HG03575 (cell line): ENCODE results near the gene VAT1L.

Experiments
- ATAC-seq: cut with Tn5 transposase; IDR thresholded peaks from one replicate; pipeline ENCODE4 v1.9.1; 2021; ENCODE audit not compliant: unreplicated experiment, insufficient number of reproducible peaks, low FRiP score; ENCODE audit errors: extremely low read depth

Gene VAT1L

GRCh38 chr16:77895962-77896361, 107.6 kb downstream of the VAT1L start:
- no peak for ATAC-seq

DNA sequence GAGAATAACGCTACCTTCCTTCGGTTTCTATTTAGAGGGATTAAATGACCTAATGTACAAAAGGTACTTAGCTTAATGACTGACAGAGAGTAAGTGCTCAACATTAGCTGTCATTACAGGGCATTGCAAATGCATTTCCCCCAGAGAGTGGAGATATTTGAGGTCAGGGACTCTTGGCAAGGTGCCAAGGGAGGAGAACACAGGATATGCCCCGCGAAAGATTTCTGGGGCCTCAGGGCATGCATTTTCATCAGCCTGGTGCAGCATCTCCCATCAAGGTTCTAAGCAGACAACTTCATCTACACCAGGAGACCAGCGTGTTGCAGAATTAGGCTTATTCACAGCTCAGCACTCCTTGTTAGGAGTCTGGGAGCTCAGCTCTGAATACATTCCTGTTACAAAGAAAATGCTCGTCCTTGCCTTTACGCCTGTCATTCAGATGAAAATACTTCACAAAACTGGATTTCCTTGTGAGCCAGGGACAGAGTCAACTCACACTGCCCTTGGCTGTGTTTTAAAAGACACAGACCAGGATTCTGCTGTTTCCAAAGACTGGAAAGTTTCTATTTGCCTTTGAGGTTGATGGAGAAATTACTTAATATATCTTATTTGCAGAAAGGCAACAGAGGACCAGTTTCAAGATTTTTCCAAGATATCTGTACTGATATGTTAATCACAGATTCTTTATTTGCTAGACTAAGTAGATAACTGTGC, 108.2 kb downstream of the VAT1L start:
- no peak for ATAC-seq

DNA sequence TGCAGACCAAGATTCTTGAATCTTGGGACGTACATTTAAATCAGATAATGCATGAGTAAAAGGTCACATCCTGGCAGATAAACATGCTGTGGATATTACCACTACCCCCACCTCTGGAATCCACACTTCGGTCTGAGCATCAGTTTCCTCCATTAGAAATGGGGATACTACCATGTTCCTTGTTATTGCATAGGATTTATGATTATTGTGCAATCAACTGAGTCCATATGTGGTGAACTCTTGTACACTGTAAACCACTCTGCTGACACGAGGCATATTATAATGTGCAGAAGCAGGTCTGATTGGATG, 108.7 kb downstream of the VAT1L start:
- ATAC-seq = no peak

- ATAC-seq = no peak
These were observed 109.7 kb downstream of the VAT1L start for GRCh38 chr16:77897831-77898605.

DNA sequence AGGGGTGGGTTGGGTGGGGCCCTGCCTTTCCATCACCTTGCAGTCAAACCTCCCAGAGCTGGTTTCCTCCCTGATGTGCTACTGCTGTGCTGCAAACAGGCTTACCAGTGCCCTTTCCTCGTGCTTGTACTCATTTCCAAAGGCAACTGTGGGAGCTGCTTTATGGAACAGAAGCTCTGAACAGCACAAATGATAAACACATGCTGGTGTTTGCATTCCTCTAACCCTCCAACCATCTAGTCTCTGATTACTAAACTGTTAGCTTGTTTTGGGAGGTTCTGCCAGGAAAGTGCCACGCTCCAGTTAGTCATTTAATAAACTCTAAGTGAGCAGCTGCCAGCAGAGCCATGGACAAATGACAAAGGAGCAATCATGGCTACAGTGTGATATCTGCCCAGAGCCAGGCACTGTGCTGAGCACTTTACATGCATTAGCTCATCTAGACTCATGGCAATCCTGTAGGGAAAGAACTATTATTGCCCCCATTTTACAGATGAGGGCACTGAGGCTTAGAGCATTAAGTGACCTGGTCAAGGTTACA, 110.4 kb downstream of the VAT1L start:
- no peak for ATAC-seq

- no peak for ATAC-seq
These were observed 111.1 kb downstream of the VAT1L start for GRCh38 chr16:77899416-77899815.

DNA sequence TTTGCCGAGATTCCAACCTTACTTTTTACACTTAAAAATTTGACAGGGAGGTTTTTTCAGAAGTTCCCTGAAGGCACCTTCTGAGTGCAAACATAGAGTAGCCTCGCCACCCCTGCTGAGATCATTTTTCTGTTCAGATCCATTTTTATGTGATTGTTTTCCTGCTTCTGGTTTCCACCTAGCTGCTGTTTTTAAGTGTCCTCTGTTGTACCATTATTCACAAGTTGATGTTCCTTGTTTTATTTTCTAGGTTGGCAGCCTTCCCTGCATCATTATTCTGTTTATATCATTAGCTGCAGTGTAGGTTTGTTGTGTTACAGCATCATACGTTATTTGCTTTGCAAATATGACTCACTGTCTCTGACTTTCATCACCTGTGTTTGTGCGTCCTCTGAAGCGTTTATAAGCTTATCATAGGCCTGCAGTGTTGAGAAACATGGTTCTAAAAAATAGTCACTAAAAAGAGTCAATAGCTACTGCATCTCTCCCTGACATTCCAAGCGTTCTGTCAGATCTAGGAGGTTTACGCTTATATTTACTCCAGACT, 117.1 kb downstream of the VAT1L start:
- no peak for ATAC-seq

DNA sequence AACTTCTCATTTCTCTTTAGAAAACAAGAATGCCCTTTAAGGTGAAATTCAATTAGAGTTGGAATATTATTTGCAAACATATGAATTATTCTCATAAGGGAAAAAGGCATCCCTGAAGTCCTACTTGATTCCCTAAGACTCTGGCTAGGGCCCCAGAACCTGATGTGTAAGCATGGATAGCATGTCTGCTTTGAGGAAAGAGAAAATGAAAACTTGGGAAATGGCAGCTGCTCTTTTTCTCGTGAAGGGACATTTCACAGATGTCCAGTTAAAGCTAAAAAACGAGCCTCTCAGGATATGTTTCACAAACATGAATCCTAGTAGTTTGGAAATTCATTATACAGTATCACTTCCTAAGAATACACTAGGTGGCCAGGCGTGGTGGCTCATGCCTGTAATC, 121.7 kb downstream of the VAT1L start:
- ATAC-seq = no peak

DNA sequence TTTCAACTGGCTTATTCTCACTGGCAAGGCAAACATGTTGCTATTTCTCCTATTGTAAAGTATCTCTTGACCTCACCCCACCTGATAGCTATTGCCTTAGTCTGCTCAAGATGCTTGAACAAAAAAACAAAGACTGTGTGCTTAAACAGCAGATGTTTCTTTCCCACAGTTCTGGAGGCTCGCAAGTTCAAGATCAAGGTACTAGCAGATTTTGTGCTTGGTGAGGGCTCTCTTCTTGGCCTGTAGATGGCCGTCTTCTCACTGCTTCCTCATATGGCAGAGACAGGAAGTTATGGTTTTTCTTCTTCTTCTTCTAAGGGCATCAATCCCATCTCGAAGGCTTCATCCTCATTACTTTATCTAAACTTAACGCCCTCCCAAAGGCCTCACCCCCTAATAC, 124.3 kb downstream of the VAT1L start:
- no peak for ATAC-seq

DNA sequence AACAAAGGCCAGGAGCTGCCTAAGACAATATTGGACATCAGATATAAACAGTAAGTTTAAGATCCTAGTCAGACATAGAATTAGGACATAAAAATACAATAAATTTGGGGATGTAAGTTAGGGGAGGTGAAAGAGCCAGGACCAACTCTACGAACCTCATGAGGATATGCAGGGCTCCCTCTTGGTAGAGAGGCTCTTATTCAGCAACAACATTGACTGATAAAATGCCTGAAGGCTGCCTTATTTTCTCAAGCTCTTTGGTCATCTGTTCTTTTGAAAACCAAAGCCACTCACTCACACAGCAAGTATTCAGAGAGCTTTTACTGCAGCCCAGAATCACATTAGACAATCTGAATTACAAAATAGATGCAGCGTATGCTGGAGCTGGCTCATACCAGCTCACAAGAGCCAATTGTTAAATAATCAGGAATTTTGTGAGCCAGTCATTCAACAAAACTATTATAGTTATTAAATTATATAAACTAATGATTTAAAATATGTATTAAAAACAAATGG, 125.4 kb downstream of the VAT1L start:
- ATAC-seq = no peak

DNA sequence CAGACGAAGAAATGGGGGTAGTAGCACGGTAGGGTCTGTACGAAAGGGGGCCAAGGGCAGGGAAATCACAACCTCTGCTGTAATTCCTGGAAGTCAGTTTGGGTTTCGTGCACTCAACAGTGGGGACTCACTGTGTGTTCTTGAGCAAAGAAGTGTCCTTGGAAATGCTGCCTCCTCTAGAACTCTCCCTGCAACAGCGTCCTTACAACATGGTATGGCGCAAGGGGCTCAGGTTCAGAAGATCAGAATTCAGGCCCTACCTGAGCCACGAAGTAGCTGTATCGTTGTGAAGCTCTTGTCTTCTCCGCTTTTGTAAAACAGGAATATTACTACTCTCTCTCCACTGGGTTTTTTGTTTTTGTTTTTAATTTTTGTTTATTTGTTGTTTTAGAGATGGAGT, 127.7 kb downstream of the VAT1L start:
- no peak for ATAC-seq

DNA sequence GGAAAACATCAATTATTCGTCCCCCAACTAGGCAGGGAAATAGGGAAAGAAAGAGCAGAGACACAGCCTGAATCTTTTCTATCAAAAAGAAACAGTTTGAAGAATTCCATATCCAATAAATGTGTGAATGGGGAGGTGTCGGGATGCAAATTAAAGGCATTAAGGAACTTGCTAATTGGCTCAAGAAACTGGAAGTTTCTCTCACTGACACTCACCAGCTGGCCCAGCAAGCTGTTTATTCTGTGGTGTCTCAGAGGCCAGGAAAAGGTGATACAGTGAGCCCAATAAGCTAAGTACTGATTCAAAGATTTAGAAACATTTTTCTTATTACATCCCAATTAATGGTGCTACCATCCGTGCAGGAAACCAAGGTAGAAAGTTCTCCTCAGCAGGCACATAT, 129.6 kb downstream of the VAT1L start:
- ATAC-seq = no peak

- no peak for ATAC-seq
These were observed 130.7 kb downstream of the VAT1L start for GRCh38 chr16:77918809-77919707.

- ATAC-seq = no peak
These were observed 131.5 kb downstream of the VAT1L start for GRCh38 chr16:77919761-77920415.

GRCh38 chr16:77920984-77921383, 132.6 kb downstream of the VAT1L start:
- ATAC-seq = no peak

DNA sequence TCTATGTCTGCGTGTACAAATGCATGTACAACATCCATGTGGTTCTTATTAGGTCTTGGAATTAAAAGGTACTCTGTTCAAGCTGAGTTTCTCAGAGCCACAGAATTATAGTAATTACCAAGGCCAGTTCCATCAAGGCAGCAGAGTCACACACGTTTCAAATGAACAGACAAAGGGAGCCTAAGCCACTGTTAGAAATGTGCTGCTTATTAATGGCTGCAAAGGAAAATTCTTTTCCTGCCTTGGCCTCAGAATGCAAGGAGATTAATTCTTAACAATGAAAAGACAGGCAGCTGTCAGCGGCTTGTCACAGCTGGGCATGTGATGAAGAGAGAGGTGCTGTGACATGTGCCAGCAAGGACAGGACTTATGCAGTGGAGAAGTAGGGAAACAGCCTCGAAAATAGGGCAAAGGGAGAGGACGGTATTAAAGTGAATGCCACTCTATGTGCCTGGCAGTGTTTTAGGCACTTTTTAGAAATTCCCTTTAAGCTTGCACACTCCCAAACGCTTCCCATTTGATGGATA, 133.9 kb downstream of the VAT1L start:
- ATAC-seq = no peak

DNA sequence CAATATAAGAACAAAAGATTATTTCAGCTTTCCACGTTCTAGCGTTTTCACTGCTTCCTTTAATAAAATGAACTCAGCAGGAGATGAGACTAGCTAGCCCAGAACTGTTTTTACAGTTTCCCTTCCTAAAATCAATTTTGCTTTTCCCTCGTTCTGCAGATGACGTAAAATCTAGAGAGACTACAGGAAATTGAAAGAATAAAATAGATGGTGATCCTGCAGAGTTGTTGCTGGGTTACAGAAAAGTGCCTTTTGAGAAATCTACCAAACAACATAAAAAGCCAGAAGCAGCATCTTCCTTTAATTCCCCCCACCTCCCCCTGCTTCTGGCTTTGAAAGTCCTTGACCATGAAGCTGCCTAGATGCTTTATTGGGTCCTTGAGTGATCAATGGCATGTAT, 137.2 kb downstream of the VAT1L start:
- ATAC-seq = no peak

DNA sequence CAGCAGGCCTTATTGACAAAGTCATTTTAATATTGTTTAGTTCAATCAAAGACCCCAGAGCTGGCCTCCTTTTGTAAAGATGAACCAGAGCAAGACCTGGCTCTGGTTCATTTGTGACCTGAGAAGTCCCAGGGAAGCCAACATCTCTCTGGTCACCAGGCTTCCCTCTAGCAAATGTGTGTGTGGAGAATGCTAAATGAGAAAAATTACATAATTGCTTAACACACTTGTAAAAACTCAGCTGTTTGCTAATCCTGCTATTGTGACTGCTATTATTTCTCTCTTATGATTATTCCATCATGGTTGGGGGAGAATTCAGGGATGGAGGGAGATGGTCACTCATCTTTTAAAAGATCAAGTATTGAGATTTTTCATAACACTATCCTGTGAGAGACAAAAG, 139.7 kb downstream of the VAT1L start:
- no peak for ATAC-seq
